Stimulated activated CD4-positive, alpha-beta T cell treated with anti-CD3 and anti-CD28 coated beads, Interleukin-2, amount 100 ng/mL, for 24 hours (primary cell): ENCODE measurements around the gene SCRN2.
A peak's percentile ranks its signal among the peaks of the same experiment; 100 is the strongest.

ENCODE experiments used
- DNase-seq, 2 donors: peaks; one replicate each; pipeline ENCODE4 v3.0.0-alpha.2; 2020

SCRN2 gene

DNA sequence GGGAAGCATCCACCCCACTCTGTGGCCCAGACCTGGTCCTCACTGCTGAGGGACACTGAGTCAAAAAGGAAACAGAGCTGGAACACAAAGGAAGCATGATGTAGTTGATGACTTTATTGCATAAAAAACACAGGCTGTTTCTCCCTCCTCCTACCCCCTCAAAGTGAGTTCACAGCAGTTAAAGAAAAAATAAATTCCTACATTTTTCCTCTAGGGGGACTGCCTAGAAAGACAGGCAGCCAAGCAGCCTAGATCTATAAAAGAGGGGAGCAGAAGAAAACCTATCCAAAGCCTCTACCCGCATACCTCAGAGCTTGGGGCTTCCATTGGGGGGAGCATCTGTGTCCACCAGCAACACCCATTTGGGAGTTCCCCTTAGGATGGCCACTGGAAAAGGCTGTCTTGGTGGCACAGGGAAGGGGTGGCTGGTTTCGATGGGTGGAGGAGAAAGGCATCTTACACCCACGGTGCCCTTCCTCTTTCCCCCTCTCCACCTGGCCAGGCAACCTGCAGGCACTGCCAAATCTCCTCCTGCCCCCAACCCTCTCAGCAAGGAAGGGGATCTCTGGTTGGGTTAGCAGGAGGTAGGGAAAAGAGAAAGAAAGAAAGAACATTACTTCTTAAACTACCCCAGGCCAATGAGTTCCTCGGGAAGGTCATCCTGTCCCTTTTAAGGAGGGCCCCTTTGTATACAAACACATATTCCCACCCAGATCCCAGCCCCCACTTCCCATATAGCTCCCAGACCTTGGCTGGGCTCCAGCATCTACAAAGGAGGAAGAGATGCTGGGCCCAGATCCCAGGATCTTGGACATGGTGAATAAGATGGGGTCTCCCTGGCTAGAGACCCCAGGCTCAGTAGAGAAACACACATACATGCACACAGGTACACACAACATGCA is 4.0 kb upstream of the SCRN2 start:
- no peak for DNase-seq

GRCh38 chr17:47844227-47844626 is 3.2 kb upstream of the SCRN2 start:
- no peak for DNase-seq

GRCh38 chr17:47843391-47843730 is 2.3 kb upstream of the SCRN2 start:
- DNase-seq: no peak

DNA sequence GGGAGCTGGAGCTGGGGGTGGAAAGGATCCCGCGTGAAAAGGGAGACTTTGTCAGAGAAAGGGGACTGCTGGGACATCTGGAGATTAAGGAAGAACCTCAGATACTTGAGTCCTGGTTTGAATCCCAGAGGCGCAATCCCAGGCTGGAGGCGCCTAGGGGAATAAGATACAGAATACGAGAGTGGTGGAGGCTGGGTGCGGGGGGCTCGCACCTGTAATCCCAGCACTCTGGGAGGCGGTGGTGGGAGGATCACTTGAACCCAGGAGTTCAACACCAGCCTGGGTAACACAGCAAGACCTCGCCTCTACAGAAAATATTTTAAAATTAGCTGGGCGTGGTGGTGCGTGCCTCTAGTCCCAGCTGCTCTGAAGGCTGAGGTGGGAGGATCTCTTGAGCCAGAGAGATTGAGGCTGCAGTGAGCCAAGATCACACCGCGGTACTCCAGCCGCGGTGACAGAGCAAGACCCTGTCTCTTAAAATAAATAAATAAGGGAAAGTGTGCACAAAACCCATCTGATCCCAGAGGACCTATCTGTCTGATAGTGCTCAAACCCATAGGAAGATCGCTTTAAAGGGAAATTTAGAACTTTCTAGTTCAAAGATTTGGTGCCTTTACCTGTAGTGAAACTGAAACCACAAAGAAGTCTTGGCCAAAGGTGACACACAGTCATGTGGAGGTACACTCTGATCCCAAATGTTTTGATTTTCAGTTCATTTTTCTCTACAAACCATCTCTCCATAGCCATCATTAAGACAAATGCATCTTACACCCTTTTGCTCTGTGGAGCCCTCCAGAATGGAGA is 617 bp upstream of the SCRN2 start:
- no peak for DNase-seq

DNA sequence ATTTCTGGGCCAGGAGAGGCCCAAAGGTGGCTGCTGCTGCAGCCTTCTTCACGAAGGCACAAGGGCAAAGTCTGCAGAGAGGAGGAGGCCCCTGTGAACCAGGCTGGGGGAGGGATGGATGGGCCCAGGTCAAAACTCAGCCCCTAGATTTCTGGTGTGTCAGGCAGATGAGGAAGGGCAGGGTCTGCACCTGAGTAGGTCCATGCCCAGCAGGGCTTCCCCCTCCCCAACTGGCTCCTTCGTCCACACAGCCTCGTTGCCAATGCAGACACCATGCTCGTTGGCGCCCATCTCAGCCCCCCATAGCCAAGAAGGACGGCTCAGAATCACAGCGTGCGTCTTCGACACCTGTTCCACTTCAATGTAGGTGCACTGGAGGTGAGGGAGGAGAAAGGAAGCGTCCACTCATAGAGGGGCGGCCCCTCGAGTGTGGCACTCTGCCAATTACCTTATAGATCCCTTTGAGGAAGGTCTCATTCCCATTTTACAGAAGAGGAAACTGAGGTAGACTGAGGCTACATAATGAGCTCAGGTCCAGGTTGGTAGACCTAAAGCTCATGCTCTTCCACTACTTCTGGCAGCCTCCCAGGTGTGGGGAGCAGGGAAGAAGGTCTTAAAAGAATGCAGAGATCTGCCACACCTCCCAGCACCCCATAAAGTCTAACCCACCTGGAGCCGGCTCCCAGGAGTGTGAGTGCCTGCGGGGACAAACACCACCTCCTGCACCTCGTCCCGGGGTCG is 902 bp downstream of the SCRN2 start:
- DNase-seq: no peak

GRCh38 chr17:47839071-47839470 is 2.0 kb downstream of the SCRN2 start:
- DNase-seq: no peak

GRCh38 chr17:47838636-47839035 is 2.4 kb downstream of the SCRN2 start:
- no peak for DNase-seq

DNA sequence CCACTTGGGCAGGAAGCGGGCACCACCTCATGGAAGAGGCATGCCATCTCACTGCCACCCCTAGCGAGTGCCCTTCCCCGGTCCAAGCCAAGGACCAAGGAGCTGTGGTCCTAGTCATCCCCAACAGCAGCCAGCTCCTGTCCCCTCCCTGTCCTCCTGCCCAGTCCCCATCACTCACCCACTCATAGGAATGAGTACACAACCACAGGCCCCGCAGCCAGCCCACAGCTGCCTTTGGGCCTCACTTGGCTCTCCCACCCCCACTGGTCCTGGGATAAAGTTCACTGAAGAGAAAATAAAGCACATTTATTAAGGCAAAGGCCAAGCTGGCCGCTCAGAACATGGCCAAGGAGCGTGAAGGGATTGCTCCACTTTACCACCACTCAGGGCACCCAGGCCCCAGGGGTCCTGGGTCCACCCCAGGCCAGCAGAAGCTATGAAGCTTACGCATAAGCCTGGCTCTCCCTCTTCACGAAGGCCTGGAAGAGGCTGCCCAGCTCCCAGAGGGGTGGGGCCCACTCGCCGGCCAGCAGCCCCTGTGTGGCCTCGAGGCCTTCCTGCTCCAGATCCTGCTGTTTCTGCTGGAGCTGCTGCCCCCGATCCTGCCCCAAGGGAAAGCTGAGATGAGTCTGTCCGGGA is 3.6 kb downstream of the SCRN2 start:
- DNase-seq: no peak

DNA sequence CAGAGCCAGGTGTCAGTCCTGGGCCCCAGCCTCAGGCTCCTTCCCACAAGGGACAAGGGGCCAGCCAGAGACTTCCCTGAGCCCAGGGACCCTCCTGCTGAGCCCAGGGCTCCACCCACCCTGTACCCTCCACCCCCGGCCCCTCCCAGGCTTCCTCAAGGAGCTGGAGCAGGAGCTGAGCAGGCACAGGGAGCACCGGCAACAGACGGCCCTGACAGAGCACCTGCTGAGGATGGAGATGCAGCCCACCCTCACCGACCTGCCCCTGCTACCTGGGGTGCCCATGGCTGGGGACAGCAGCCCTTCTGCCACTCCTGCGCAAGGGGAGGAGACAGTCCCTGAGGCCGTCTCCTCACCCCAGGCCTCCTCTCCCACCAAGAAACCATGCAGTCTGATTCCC is 4.5 kb downstream of the SCRN2 start:
- no peak for DNase-seq

DNA sequence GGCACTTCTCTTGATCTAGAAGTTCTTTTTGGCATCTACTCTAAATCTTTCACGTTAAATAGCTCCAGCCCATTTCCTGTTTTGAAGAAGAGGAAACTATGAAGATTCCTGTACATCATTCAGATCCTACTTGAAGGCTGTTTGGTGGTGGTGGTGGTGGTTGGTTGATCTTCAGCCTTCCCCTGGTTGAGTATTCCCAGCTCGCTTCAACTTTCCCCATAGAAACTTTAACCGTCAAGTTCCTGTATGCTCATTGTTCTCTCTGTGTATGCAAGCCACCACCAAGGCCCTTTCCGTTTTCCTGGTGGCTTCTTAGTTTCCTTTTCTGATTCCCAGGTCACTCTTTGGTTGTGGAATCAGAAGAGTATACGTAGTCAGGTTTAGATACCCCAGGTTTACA is 6.3 kb downstream of the SCRN2 start:
- no peak for DNase-seq

GRCh38 chr17:47831934-47832327 is 9.1 kb downstream of the SCRN2 start:
- no peak for DNase-seq

GRCh38 chr17:47831003-47831933 is 9.8 kb downstream of the SCRN2 start, which contains the start of the genes LRRC46 and MRPL10:
LRRC46 (plus strand) TSS chr17:47831670; CDS start chr17:47831990, 320 bp downstream.
MRPL10 (minus strand) TSS chr17:47831541; CDS start chr17:47831511, 30 bp downstream.
- DNase-seq: peak; percentile 95

GRCh38 chr17:47830396-47831002 is 10.6 kb downstream of the SCRN2 start:
- no peak for DNase-seq

DNA sequence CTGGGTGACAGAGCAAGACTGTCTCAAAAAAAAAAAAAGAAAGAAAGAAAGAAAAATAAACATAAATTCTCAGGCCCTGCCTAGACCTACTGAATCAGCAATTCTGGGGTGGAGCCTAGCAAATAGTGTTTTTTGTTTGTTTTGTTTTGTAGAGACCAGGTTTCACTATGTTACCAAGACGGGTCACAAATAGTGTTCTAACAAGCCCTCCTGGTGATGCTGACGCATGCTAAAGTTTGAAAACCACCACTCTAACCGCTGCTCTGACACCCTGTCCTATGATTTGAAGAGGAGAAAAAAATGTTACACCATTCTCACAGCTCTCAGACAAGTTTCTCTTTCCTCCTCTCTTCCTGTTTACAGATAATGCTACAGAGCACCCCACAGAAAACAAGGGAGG is 11.2 kb downstream of the SCRN2 start:
- DNase-seq: no peak

DNA sequence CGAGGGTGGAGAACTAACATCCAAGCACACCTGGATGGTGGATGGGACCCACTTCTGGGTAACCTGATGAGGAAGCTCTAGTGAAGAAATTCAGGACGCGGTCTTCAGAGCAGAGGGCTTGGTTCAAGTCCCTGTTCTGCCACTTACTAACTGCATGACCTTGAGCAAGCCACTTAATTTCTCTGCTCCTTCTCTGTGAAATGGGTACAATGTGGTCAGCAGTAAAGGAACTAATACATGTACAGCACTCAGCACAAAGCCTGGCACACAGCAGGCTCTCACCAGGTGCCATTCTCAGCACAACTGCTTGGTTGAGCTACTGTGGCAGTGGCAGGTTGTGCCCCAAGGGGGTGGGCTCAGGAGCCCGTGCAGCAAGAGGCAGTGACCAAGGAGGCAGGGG is 17.6 kb downstream of the SCRN2 start:
- DNase-seq: no peak

- DNase-seq: no peak
Observed at GRCh38 chr17:47822785-47823184, 18.3 kb downstream of the SCRN2 start.

DNA sequence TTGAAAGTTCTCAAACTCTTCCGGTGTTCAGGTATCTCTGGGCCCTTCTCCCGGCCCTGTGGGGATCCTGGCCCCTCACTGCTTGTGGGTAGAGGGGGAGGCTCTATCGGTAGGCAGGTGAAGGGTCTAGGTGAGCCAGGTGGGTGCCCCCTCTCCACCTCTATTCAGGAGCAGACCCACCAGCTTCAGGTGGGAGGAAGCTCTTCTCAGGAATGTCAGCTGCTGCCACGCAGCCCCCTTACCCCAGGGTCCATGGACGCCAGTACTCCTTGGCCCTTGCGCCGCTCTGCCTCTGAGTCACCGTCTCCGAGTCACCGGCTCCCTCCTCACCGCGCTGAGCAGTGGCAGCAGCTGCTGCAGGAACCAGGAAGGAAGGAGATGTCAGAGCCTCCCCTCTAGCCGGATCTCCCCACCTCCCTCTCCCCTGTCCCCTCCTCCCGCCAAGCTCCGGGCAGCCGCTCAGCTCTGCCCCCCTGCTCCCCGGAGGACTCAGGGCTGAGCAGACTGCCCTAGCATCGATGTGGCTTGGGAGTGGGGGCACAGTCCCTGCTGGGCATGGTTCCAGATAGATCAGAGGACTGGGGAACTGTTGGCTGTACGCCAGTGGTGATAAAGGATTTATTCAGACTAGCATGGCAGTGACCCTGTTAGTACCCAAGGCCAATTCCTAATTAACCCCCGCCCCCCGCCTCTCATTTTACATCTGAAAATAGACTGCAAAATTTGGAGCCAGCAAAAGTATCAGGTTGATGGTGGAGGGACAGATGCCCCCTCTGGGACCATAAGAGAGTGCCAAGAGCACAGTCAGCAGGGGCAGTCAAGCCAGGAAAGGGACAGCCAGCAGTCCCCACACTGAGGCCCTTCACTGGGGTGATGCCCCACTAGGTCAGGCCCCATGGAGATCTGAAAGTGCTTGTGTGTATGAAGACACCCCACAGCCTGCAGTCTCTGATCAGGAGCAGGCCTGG is 19.4 kb downstream of the SCRN2 start, which contains the start of gene OSBPL7:
Gene OSBPL7 (minus strand): TSS at position 371 of the 968 bp plus-strand sequence. CDS start 1,516 bp downstream, outside the sequence.
- peak; percentile 72 to 76 for DNase-seq

- no peak for DNase-seq
Observed at GRCh38 chr17:47821031-47821423, 20.0 kb downstream of the SCRN2 start.

DNA sequence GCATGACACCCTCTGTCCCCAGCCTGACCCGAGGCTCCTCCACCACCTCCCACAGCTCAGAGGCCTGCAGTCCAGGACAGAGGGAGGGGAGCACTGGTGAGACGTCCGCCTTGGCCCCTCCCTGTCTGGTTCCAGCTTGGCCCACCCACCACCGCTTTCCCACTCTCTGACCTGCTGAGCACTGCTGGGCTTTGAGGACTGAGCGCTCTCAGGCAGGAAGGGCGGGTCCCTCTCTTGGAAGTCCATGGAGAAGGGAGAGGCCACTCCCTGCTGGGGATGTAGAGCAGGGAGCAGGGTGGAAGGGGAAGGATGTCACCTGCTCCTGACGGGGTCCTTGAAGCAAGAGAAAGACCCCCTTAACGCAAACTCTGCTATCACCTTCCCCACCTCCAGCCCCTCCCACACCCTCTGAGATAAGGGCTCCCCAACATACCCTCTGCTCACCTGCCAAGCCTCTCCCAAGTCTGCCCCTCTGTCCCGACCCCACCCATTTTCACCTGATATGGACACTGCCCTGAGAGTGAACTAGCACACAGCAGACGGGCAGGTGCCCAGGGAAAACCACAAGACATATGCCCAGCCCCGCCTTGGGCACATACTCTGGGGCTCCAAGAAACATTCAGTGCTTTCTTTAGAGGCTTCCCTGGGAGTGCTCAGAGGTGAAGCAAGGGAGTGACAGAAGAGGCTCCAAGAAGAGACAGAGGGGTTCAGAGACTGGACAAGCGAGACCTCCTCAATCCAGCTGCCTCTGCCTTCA is 20.9 kb downstream of the SCRN2 start:
- no peak for DNase-seq
